Measurements from ENCODE around the gene SPNS2.

SPNS2 gene

DNA sequence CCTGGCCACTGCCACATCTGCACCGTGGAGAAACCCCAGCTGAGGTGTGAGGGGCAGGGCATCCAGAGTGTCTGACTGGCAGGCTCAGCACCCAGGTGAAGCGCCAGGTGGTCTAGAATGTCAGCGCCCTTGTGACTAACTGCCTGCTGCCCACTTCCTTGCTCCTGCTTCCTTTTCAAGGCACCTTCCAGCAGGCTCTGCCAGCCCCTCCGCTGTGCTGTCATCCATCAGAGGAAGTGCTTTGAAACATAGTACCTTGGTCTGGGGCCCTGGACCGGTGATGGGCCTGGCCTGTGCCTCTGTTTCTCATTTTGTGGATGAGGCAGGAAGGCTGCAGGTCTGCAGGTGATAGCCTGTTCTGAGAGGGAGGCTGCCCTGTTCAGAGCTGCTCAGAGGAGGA, 5.5 kb downstream of the SPNS2 start:
- DNase-seq: no peak

DNA sequence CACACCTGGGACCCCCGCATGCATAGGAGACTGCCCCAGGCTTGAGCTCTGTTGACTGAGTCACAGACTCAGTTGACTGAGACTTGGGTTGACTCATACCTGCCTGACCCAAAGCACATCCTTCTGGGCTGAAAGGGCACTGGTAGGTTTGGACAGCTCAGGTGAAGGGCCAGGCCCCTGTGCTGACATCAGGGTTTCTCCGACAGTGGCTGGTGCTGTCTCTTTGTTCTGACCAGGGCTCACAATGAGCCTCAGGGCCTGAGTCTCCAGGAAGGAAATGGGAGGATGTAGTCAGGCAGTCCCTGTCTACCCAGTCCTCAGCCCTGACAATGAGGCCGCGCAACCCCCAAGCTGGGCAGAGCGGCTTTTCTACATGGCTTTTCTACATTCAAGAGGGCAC, 6.5 kb downstream of the SPNS2 start:
- no peak for DNase-seq

DNA sequence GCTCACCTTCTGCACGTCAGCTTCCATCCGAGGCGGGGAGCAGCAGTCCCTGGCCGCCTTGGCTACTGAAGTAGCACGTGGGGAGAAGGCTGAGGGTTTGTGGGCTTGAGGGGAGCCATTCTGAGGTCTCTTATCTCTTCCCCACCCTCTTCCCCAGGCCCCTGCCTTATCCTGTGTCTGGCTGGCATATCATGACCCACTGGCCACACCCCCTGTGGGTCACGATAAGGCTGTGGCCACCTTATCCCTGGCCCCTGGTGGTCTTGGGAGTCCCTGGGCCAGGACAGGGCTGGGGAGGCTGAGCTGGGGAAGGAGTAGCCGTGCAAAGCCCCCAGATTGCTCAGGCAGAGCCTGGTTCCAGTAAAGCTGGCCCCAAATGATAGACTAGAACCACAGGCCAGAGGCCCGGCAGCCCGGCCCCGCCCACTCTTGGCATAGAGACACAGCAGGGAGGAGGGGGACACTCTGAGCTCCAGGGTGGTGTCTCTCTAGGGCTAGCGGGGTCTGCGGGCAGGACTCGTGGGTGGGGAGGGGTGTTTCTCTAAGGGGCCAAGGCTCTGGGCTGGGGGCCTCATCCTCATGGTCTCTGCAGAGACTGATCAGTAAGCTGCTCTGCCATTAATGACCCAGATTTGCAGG, 7.6 kb downstream of the SPNS2 start:
- no peak for DNase-seq

DNA sequence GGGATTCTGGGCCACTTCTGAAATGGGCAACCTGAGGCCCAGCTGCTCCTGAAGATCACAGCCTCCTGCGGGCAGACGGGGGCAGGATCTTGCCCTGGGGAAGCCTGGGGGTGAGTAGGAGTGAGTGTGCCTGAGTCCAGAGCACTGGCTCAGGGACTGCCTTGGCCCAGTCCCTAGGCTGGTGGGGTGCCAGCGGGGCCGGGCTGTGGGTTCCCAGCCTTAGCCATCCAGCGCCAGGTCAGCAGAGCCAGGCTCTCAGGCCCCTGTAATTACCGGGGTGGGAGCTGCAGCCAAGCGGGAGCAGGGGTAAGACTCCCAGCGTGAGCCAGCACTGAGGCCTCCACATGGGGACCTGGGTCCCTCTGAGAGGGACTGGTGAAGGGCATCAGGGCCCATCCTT, 8.2 kb downstream of the SPNS2 start:
- no peak for DNase-seq

GRCh38 chr17:4507361-4508111, 8.9 kb downstream of the SPNS2 start:
- DNase-seq: no peak

- DNase-seq: no peak
These were observed 9.5 kb downstream of the SPNS2 start for GRCh38 chr17:4508207-4508606.

DNA sequence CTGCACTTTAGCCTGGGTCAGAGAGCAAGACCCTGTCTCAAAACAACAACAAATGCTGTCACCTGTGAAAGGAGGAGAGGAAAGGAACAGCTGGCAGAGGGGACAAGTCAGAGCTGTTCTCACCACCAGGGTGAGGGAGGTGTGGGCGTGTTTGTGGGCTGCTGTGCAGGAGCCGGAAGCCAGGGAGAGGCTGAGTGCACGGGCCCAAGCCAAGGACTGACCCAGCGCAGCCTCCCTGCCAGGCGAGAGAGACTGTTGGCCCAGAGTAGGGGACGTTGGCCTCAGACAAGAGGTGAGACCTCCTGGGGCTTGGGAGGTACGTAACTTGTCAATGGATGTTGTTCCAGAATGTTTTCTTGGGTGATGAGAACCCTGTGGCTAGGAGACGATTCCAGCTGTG, 10.7 kb downstream of the SPNS2 start:
- DNase-seq: peak; percentile 58

GRCh38 chr17:4509923-4510617, 11.4 kb downstream of the SPNS2 start:
- DNase-seq: no peak

DNA sequence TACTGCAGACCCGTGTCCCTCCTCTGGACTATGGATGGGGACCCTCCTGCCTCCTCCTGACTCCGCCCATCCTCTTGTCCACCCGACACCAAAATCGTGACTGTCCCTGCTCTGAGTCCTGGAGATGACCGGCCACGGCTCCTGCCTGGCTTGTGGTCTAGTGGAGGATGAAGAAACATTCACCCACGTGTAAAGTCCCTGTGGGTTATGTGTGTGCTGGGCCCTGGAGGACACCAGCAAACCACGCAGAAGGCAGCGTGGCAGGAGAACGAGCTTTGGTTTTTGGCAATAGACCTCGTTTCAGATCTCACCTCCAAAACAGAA, 11.9 kb downstream of the SPNS2 start:
- DNase-seq: no peak

DNA sequence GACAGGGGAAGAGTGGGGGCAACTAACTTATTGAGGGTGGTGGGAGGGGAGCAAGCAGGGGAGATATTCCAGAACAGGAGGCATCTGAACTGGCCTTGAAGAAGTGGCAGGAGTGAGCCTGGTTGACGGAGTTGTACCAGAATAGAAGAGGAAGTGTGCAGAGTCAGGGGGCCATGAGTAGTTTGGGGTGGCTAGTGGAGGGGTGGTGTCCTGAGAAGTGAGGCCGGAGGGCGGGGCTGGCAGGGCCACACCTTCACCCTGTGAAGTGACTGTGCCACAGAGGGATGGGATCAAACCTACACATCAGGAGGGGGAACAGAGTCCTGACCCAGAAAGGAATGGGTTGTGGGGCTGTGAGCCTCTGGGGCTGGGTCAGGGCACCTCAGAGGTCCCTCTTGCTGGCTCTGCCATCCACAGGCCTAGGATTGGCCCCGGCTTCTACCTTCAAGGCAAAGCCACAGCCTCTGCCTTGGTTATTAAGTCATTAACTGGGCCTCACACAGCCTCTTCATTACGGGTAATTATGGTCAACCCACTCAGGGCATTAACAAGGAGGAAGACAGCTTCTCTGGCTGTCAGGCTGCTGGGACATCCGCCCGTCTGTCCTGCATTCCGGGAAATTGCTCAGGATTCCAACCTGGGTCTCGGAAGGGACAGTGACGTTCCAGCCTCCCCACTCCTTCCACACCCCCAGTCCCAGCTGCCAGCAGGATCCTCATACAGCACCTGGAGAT, 12.7 kb downstream of the SPNS2 start:
- DNase-seq: no peak

DNA sequence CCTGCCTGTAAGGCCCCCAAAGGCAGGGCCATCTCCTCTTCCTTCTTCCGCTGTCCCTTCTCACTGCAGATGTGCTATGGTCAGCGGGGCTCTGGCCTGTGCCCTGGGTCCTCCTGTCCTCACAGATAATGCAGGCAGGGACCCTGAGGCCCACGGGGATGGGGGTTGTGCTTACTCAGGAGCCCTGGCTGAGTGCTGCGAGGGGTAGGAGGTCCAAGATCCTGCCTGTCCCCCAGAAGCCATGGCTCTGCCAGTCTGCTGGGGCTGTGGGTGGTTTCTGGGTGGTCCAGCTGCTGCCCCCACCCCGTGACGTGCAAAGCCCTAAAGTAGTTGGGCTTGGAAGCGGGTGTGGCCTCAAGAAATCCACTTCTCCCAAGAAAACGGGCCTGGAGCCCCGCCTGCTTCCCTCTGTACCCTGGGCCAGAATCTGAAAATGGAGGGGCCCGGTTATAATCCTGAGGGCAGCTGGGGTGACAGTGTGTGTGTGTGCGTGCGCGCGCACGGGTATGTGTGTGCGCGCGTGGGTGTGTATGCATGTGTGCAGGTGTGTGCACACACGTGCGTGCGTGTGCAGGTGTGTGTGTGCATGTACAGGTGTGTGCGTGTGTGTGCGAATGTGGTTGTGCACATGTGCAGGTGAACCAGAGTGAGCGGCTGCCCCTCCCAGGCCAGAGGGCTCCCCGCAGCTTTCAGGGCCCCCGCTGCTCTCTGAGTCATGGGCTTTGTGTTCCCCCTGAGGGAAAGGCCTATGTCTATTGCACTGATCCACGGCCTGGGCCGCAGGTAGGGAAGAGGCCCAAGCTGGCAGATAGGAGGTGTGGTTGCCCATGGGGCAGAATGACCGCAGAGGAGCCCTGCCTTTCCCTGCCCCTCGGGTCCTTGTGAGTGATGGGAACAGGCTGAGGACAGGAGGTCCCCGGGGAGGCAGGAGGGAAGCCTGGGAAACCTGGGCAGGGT, 13.8 kb downstream of the SPNS2 start:
- DNase-seq: no peak

DNA sequence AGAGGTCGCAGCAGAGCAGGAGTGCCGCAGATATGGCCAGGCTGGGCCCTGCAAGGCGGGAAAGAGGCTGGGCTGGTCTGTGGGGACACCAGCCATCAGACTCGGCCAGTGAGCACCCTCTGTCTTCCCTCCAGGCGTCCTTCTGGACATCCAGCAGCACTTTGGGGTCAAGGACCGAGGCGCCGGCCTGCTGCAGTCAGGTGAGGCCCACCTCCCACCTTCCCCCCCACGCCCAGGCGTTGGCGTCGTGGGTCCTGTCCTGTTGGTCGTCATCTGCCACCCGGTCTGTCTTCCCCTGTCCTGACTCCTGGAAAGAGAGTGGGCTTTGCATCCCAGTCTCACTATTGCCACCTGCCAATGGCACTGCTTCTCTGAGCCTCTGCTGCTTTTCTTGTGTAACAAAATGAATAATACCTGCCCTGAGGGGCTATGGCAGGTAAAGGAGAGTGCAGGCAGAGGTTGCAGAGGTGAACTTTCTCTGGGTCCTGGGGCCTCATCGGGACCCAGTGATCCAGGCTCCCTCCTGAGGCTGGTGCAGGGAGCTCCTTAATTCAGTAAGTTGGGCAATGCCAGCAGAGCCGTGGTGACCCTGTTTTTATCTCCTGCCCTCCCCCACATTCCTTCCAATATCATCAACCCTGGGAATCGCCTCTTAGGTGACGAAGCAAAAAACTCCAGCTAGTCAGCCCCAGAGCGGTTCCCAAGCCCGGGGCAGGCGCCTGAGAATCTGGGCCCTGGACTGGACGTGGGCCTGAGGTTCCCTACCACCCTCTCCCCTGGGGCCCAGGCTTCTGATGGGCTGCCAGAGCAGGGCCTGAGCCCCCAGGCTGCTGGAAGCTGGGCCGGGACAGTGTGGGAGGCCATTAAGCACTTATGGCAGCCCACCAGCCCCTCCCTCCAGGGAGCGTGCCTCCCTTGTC, 14.7 kb downstream of the SPNS2 start:
- DNase-seq: no peak

GRCh38 chr17:4514206-4514605, 15.5 kb downstream of the SPNS2 start:
- no peak for DNase-seq

DNA sequence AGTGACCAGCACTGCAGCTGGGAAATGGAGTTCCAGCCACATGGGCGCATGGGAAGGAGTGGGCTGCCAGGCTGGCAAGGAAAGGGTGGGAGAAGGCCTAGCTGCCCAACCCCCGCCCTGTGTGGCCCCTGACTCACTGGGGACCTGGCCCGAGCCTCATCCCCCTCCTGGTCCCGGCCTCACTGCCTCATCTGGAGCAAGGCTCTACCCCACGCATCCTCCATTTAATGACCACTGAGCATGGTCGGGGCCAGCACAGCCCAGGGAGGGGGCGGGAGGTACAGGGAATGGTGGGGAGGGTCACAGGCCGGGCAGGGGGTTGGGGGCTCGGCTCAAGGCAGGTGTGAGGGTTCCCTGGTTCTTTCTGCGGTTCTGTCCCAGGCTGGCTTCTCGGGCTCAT, 16.1 kb downstream of the SPNS2 start:
- no peak for DNase-seq

DNA sequence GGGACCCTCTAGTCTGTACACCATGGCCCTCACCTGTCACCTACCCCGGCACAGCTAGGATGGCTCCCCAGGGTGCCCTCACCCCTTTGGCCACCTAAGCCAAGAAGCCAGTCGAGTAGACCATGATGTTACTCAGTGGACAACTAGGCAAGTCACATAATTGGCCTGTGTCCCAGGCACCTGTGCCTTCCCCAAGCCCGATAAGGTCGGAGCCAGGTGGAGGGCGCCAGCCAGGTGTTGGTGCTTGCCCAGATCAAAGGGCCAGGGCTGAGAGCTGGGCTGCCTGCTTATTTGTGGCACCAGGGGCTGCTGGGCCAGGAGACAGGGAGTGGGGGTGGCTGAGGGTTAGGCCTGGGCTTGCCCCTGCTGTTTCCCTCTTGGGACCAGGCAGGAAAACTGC, 16.8 kb downstream of the SPNS2 start:
- DNase-seq: no peak

DNA sequence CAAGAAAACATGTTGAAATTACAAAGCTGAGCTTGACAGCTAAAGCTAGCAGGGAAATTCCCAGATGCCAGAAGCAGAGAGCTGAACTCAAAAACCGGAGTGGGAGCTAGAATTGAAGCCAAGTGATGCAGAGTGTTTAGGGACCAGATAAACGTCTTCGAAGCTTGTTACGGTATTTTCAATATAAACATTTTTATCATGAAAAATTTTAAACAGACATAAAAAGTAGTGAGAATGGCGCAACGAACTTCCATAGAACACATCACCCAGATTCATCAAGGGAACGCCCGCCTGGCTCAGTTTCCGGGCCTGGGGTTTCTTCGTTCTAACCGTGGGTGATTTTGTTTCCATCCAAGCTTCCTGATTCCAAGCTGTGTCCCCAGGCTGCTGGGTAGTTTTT, 18.1 kb downstream of the SPNS2 start:
- DNase-seq: no peak

DNA sequence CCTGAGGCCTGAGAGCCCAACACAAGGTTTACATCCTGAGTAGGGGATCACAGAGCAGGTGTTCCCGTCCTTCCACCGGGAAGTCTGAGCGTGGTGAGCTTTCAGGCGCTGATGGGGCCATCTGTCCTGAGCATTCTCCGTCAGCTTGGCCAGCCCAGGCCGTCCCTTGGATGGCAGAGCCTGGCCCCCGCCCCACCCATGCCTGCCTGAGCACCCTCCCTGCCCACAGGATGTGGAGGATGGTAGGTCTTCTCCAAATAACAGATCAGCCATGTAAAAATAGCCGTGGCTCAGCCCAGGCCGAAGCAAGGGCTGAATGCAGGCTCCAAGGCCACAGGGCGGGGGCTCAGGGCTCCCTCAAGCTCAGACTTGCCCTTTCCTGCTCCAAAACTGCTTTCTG, 20.2 kb downstream of the SPNS2 start:
- no peak for DNase-seq

DNA sequence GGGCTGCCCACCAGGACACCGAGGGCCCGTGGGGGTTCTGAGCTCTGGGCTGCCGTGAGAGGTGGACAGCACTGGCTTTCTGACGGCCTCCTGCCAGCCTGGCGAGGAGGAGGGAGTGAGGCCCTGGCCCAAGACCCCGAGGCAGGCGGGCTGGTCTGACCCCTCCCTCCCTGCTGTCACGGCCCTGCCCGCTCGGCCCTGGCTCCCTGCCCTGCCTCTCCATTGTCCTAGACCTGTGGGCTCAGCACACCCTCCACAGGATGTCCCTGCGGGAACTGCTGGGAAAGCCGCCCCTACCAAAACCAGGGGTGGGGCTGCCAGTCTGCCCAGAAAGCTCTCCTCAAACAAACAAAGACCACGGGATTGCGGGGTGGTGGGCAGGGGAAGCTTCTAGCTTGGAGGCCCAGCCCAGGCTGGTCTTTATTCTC, 20.7 kb downstream of the SPNS2 start:
- no peak for DNase-seq

DNA sequence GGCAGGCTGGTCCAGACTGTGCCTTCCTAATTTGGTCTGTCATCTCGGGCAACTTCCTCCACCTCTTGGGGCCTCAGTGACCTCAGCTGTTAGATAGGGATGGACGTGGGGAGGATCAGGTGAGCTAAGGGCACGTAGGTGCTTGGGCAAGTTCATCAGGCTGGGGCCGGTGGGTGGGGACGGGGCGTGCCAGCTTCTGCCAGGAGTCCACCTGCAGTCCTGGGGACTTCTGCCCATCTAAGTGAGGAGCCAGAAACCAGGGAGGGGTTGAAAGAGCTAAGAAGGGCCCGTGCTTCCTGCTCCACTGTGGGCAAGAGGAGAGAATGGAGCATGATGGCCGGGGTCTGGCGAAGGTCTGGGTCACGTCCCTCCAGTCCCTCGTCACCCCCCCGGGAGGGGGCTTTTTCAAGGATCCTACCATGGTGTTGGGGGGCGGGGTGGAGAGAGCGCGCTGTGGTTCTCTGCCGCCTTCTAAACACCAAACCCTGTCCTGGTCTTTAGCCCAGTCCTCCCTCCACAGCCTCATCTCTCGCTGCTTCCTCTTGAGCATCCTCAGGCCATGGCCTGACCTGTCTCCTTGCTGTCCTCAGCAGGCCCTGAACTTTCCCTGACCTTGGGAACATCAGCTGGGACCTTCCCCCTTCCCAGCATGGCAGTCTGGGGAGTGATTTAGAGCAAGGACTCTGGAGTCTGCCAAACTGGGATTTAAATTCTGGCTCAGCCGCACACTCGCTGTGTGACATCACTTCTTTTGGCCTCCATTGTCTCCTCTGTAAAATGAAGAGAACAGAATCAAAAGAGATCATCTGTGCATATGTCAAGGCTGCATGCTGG, 21.6 kb downstream of the SPNS2 start:
- no peak for DNase-seq

DNA sequence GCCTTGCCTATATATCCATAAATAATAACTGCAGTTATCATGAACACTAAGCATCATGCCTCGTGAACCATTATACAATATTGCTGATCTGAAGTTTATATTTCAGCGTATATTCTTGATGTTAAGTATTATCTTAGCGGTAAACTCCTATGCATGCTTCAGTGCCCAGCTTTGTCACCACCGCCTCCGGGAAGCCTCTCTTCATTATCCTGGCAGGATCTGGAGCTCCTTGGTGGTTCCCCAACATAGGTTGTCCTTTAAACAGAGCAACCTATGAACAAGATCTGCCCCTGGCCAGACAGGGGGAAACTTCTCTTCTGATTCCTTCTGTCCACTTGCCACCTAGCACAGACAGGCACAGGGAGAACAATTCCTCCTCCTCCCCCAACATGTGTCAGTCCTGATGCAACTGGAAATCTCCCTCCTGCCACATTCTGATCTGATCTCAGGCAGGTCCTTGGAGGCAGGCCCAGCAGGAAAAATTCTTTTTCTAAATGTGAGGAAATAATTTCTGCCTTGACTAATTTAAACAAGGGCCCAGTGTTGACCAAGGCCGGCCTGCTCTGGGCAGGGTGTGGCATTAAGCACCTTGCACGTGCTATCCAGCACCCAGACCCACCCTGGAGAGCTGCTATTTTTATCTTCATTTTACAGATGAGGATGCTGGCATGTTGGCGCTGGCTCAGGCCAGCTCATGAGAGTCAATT, 22.4 kb downstream of the SPNS2 start:
- no peak for DNase-seq

Measured in activated CD4-positive, alpha-beta T cell treated with anti-CD3 and anti-CD28 coated beads, Interleukin-10, Interleukin-2, amounts not matched to agents 100 ng/mL and 50 ng/mL, durations not matched to agents 16 hours and 8 hours (primary cell).